GM23338 (cell line): Measurements from ENCODE around the gene PGF. TPM values are rescaled to one million over a fixed set of nuclear protein-coding genes. Genes with fewer than 3 reads are reported as not detected.
A peak's percentile ranks its signal among the peaks of the same experiment; 100 is the strongest.

Source experiments
- ATAC-seq: fragments of 200-7000 bp; cut with Tn5 transposase; 3 replicates; pipeline ENCODE4 v1.9.1; 2020
- DNase-seq: peaks from one replicate; pipeline ENCODE4 v3.0.0-alpha.2; 2015; ENCODE audit warnings: low spot score
- H2AFZ ChIP-seq: fragments of 200-600 bp; sonication (generic); 2 replicates; pipeline ENCODE4 v1.8.0; 2016; ENCODE audit warnings: antibody characterized with exemption, mild to moderate bottlenecking, moderate library complexity
- H3F3A ChIP-seq: fragments of 200-600 bp; sonication (generic); replicated peaks from 2 replicates; pipeline ENCODE4 v1.8.0; 2017; ENCODE audit warnings: antibody characterized with exemption, mixed run types, low read depth
- H3K27ac ChIP-seq: fragments of 200-600 bp; sonication (generic); 2 replicates; pipeline ENCODE4 v1.6.1; 2016; ENCODE audit warnings: low read depth
- H3K27me3 ChIP-seq: fragments of 200-600 bp; sonication (generic); 2 replicates; pipeline ENCODE4 v1.8.0; 2016; ENCODE audit warnings: mild to moderate bottlenecking, mixed run types, moderate library complexity; ENCODE audit not compliant: insufficient read depth
- H3K36me3 ChIP-seq: fragments of 200-600 bp; sonication (generic); 2 replicates; pipeline ENCODE4 v1.8.0; 2016; ENCODE audit warnings: mild to moderate bottlenecking; ENCODE audit not compliant: insufficient read depth
- H3K4me1 ChIP-seq: fragments of 200-600 bp; sonication (generic); 2 replicates; pipeline ENCODE4 v1.8.0; 2016; ENCODE audit warnings: mild to moderate bottlenecking, moderate library complexity; ENCODE audit not compliant: insufficient read depth
- H3K4me2 ChIP-seq: fragments of 200-600 bp; sonication (generic); 2 replicates; pipeline ENCODE4 v1.7.1; 2017; ENCODE audit warnings: mixed run types
- H3K4me3 ChIP-seq: fragments of 200-600 bp; sonication (generic); 2 replicates; pipeline ENCODE4 v1.6.1; 2016; ENCODE audit warnings: mixed run types
- H3K79me2 ChIP-seq: fragments of 200-600 bp; sonication (generic); replicated peaks from 2 replicates; pipeline ENCODE4 v1.8.0; 2017; ENCODE audit warnings: mild to moderate bottlenecking; ENCODE audit not compliant: insufficient read depth
- H3K9me2 ChIP-seq: fragments of 200-600 bp; sonication (generic); 2 replicates; pipeline ENCODE4 v1.8.0; 2017; ENCODE audit not compliant: insufficient read depth
- H4K20me1 ChIP-seq: fragments of 200-600 bp; sonication (generic); replicated peaks from 2 replicates; pipeline ENCODE4 v1.8.0; 2017; ENCODE audit warnings: mild to moderate bottlenecking; ENCODE audit not compliant: insufficient read depth
- H3K27ac Mint-ChIP-seq: 2 replicates; pipeline ENCODE4 v1.8.0; 2020; ENCODE audit warnings: inconsistent platforms, mild to moderate bottlenecking, moderate library complexity, mixed read lengths
- H3K27me3 Mint-ChIP-seq: 3 replicates; pipeline ENCODE4 v1.8.0; 2022; ENCODE audit warnings: low read depth, mild to moderate bottlenecking, moderate library complexity, mixed read lengths, inconsistent platforms; ENCODE audit not compliant: insufficient read depth, poor library complexity
- H3K36me3 Mint-ChIP-seq: 3 replicates; pipeline ENCODE4 v1.8.0; 2021; ENCODE audit warnings: low read depth, mild to moderate bottlenecking, inconsistent platforms, moderate library complexity, mixed read lengths
- H3K4me1 Mint-ChIP-seq: 3 replicates; pipeline ENCODE4 v1.8.0; 2020; ENCODE audit warnings: mild to moderate bottlenecking, inconsistent platforms, mixed read lengths
- H3K4me3 Mint-ChIP-seq: 3 replicates; pipeline ENCODE4 v1.8.0; 2021; ENCODE audit warnings: moderate library complexity, mild to moderate bottlenecking, inconsistent platforms, mixed read lengths
- H3K9me3 Mint-ChIP-seq: 3 replicates; pipeline ENCODE4 v1.8.0; 2020; ENCODE audit warnings: moderate library complexity, mild to moderate bottlenecking, inconsistent platforms, mixed read lengths
- CREB1 ChIP-seq: fragments of 250-450 bp; sonication (Bioruptor Pico); IDR thresholded peaks from 2 replicates; pipeline ENCODE4 v1.5.0; 2020; ENCODE audit warnings: low read depth, mild to moderate bottlenecking, moderate library complexity
- CTCF ChIP-seq, 2 experiments: fragments of 200-600 bp in 1 of 2; sonication (generic) in 1 of 2; conservative IDR thresholded peaks; 2 replicates each; pipeline versions ENCODE4 v1.5.1 to v1.6.1; 2016 to 2017; ENCODE audit warnings: antibody characterized with exemption in 2 of 2, low read depth in 2 of 2, mild to moderate bottlenecking in 2 of 2, moderate library complexity in 1 of 2
- ETS1 ChIP-seq: IDR thresholded peaks from 2 replicates; pipeline ENCODE4 v1.6.1; 2016; ENCODE audit warnings: antibody characterized with exemption
- EZH2phosphoT487 ChIP-seq: fragments of 200-600 bp; sonication (generic); IDR thresholded peaks from one replicate; pipeline ENCODE4 v1.8.1; 2018; ENCODE audit warnings: antibody characterized with exemption; ENCODE audit not compliant: unreplicated experiment
- NANOG ChIP-seq: IDR thresholded peaks from 2 replicates; pipeline ENCODE4 v1.6.1; 2016; ENCODE audit warnings: antibody characterized with exemption, borderline replicate concordance
- POLR2AphosphoS5 ChIP-seq: IDR thresholded peaks from 2 replicates; pipeline ENCODE4 v1.6.1; 2016; ENCODE audit warnings: antibody characterized with exemption, low read depth
- STAT1 ChIP-seq: IDR thresholded peaks from one replicate; pipeline ENCODE4 v1.6.1; 2016; ENCODE audit warnings: antibody characterized with exemption; ENCODE audit not compliant: unreplicated experiment
- ZNF114 ChIP-seq: fragments of 250-450 bp; sonication (Bioruptor Pico); IDR thresholded peaks from 2 replicates; pipeline ENCODE4 v1.5.0; 2020; ENCODE audit warnings: mild to moderate bottlenecking, moderate library complexity
- ZNF331 ChIP-seq: fragments of 250-450 bp; sonication (Bioruptor Pico); IDR thresholded peaks from 2 replicates; pipeline ENCODE4 v1.5.0; 2020; ENCODE audit warnings: low read depth, mild to moderate bottlenecking, moderate library complexity
- ZNF462 ChIP-seq: fragments of 250-450 bp; sonication (Bioruptor Pico); IDR thresholded peaks from 2 replicates; pipeline ENCODE4 v1.5.0; 2020; ENCODE audit warnings: mild to moderate bottlenecking, moderate library complexity
- polyA plus RNA-seq: library from polyadenylated mRNA; unstranded; fragments of >200 nt; fragmentation: Nextera tagmentation; extraction: Ambion mirVana; gene quantifications from 2 replicates; pipeline ENCODE4 v1.2.1, GENCODE V29; 2016
- total RNA-seq: library from RNA; depleted of rRNA; stranded (reverse); fragments of >200 nt; shearing (Covaris generic); gene quantifications from 2 replicates; pipeline ENCODE4 v1.2.3, GENCODE V29; 2014
- TF ChIP-seq, protein P1 (sequence below): IDR thresholded peaks from one replicate; pipeline ENCODE4 v1.6.1; 2018; ENCODE audit warnings: antibody characterized with exemption; ENCODE audit not compliant: unreplicated experiment

The PGF gene
- total and polyA plus RNA-seq, 2 experiments from 2014 or later: 2.9 to 6.3 TPM

DNA sequence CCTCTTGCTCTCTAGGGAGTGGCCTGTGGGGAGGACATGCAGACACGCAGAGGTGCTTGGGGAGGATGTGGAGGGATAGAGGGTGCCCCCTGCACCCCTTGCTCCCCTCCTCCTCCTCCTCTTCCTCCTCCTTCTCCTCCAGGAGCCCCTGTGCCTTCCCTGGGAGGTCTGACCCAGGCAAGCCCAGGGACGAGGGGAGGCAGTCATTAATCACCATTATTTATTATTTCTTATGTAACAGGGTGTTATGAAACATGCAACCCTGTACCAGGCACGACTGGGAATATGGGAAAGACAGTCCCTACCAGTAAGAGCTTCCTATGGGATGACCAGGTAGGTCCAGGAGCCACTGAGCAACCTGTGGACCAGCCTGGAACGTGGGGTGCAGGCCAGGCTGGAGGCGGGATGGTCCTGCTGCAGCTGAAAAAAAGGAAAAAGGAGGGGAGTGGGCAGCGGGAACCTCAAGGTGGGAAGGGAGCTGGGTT lies 22.5 kb upstream of the PGF start:
- Mint-ChIP-seq H3K4me1 (peaks cover 43% of the 10 kb centered on the region), H3K9me3 (no peaks in the 10 kb centered on the region; the same call in 2 of the 3 replicates), H3K27me3 (peaks cover 9% of the 10 kb centered on the region), H3K36me3 (no peaks in the 10 kb centered on the region), H3K27ac (no peak overlapping the region), H3K4me3 (no peak overlapping the region)
- H3F3A ChIP-seq: peaks cover 8% of the 10 kb centered on the region; the same call in 1 of the 2 replicates
- no peak overlapping the region for H3K4me3 ChIP-seq
- H4K20me1 ChIP-seq: no peaks in the 10 kb centered on the region
- no peak for DNase-seq
- no peak overlapping the region for H3K27ac ChIP-seq
- no peaks in the 10 kb centered on the region for H3K79me2 ChIP-seq
- peaks cover 34% of the 10 kb centered on the region for H3K4me1 ChIP-seq
- TF ChIP-seq ETS1 (no peak), EZH2phosphoT487 (no peak), ZNF462 (CRISPR knock-in tag) (no peak), ZNF114 (CRISPR knock-in tag) (no peak), NANOG (no peak), CTCF (conservative IDR thresholded peaks at IDR 0.05; ENCODE audit: low read depth in 2 of 2) (no peak), STAT1 (no peak), CREB1 (CRISPR knock-in tag) (no peak), POLR2AphosphoS5 (no peak), ZNF331 (CRISPR knock-in tag) (no peak)
- TF ChIP-seq, protein P1, sequence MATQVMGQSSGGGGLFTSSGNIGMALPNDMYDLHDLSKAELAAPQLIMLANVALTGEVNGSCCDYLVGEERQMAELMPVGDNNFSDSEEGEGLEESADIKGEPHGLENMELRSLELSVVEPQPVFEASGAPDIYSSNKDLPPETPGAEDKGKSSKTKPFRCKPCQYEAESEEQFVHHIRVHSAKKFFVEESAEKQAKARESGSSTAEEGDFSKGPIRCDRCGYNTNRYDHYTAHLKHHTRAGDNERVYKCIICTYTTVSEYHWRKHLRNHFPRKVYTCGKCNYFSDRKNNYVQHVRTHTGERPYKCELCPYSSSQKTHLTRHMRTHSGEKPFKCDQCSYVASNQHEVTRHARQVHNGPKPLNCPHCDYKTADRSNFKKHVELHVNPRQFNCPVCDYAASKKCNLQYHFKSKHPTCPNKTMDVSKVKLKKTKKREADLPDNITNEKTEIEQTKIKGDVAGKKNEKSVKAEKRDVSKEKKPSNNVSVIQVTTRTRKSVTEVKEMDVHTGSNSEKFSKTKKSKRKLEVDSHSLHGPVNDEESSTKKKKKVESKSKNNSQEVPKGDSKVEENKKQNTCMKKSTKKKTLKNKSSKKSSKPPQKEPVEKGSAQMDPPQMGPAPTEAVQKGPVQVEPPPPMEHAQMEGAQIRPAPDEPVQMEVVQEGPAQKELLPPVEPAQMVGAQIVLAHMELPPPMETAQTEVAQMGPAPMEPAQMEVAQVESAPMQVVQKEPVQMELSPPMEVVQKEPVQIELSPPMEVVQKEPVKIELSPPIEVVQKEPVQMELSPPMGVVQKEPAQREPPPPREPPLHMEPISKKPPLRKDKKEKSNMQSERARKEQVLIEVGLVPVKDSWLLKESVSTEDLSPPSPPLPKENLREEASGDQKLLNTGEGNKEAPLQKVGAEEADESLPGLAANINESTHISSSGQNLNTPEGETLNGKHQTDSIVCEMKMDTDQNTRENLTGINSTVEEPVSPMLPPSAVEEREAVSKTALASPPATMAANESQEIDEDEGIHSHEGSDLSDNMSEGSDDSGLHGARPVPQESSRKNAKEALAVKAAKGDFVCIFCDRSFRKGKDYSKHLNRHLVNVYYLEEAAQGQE: no peak
- no peaks in the 10 kb centered on the region for H3K9me2 ChIP-seq
- peak overlapping the region; percentile 66; the same call in 1 of the 2 replicates for H2AFZ ChIP-seq
- no peaks in the 10 kb centered on the region for H3K36me3 ChIP-seq
- no peak overlapping the region for H3K4me2 ChIP-seq
- ATAC-seq: no peak
- no peaks in the 10 kb centered on the region for H3K27me3 ChIP-seq
